Heart left ventricle (tissue), 16 donors: ENCODE data around the gene DFFB. TPM values are rescaled to one million over a fixed set of nuclear protein-coding genes. Genes with fewer than 3 reads are reported as not detected.

ENCODE experiments used
- ATAC-seq, 4 donors: fragments of 200-7000 bp; cut with Tn5 transposase; one replicate each; pipeline ENCODE4 v1.9.1; 2020 to 2022; ENCODE audit warnings: moderate library complexity in 4 of 4, mild to moderate bottlenecking in 3 of 4, moderate number of reproducible peaks in 1 of 4
- DNase-seq, 5 donors: peaks; one replicate each; pipeline ENCODE4 v3.0.0-alpha.2; 2020
- H3K27ac ChIP-seq, 12 donors: fragments of 200-600 bp; sonication (generic) in 4 of 12; one replicate each; pipeline versions ENCODE4 v1.5.0 to v1.8.0; 2016 to 2022; ENCODE audit warnings: mild to moderate bottlenecking in 2 of 12
- H3K27me3 ChIP-seq, 9 donors: fragments of 200-600 bp; sonication (generic) in 2 of 9; one replicate each; pipeline versions ENCODE4 v1.5.1 to v1.8.0; 2016 to 2022; ENCODE audit warnings: mild to moderate bottlenecking in 3 of 9
- H3K36me3 ChIP-seq, 9 donors: fragments of 200-600 bp; sonication (generic) in 2 of 9; one replicate each; pipeline versions ENCODE4 v1.5.0 to v1.8.0; 2018 to 2022; ENCODE audit warnings: mild to moderate bottlenecking in 2 of 9
- H3K4me1 ChIP-seq, 12 donors: fragments of 200-600 bp; sonication (generic) in 4 of 12; one replicate each; pipeline versions ENCODE4 v1.5.0 to v1.8.0; 2016 to 2022; ENCODE audit warnings: mild to moderate bottlenecking in 3 of 12
- H3K4me3 ChIP-seq, 12 donors: fragments of 200-600 bp; sonication (generic) in 4 of 12; one replicate each; pipeline versions ENCODE4 v1.5.0 to v1.8.0; 2017 to 2022; ENCODE audit warnings: mild to moderate bottlenecking in 9 of 12, moderate library complexity in 4 of 12
- H3K9me3 ChIP-seq, 12 donors: fragments of 200-600 bp; sonication (generic) in 4 of 12; one replicate each; pipeline versions ENCODE4 v1.5.0 to v1.8.0; 2016 to 2022; ENCODE audit warnings: mild to moderate bottlenecking in 1 of 12
- CTCF ChIP-seq, 12 donors: fragments of 200-600 bp; sonication (generic) in 4 of 12; IDR thresholded peaks; one replicate each; pipeline versions ENCODE4 v1.5.0 to v1.8.0; 2018 to 2022; ENCODE audit warnings: antibody characterized with exemption in 12 of 12, mild to moderate bottlenecking in 5 of 12
- POLR2A ChIP-seq, 2 donors: fragments of 450-650 bp; IDR thresholded peaks; one replicate each; pipeline ENCODE4 v1.6.1; 2017; ENCODE audit warnings: antibody characterized with exemption in 2 of 2, mild to moderate bottlenecking in 2 of 2, moderate library complexity in 2 of 2
- WGBS, 4 donors: extraction: QIAGEN DNeasy Blood & Tissue Kit in 2 of 4; methylation state at CpG; one replicate each; pipeline versions ENCODE4 v1.1.5 to v1.1.7; 2013 to 2018; 5-methylcytosine and 5-hydroxymethylcytosine counted together
- intact Hi-C, 10 donors: fragments of 100-400 bp; cut with DNase I; formaldehyde crosslinking; loops; one replicate each; pipeline versions ENCODE4 v1.11.1 to v1.14.2; 2022
- polyA plus RNA-seq, 2 donors: library from polyadenylated mRNA; stranded (reverse); fragments of 200-250 nt; gene quantifications; one replicate each; pipeline ENCODE4 v1.2.3, GENCODE V29; 2013
- total RNA-seq, 9 donors: library from RNA; depleted of rRNA in 2 of 9; stranded (reverse); fragments of >200 nt in 2 of 9; fragmentation: NEBNext Ultra II Directional in 3 of 9; extraction: Animal tissue kit (Norgen Biotek cat#: 25700) in 3 of 9; gene quantifications; one replicate each; pipeline versions ENCODE4 v1.1.0 to v1.2.4, GENCODE V29; 2016 to 2023
- donor health status: ischemic (EF 13 %, LVEDD 7.1; RV severe dilation, severe dysfunction).
- donor health status: healthy with polysubstance abuse.
- donor health status: DM: no; HTN: yes; CAD: no.
- donor health status: DM: no; HTN: no; CAD: no.
- donor health status: ischemic (EF 25% LVEDD 6.9; RV normal size, moderate dysfunction).
- donor health status: ischemic (EF 25% LVEDD 5.7; RV mildly dilated, moderate dysfunction).
- donor health status: healthy.
- donor health status: DM: yes; HTN: yes; CAD: no.
- donor health status: ischemic (EF 35%, LVEDD 5.7; RV mildly dilated, moderate dysfunction).
- donor health status: nonischemic (EF 11% LVEDD 7.7; RV severe dilation, severe dysfunction).
- donor health status: DM: yes; HTN: yes; CAD: no.
- donor health status: PGD.
- donor health status: ischemic (EF 29% LVEDD 5.4; RV normal size, mild dysfunction).
- donor health status: nonischemic (EF 23%, LVEDD 6.1; RV moderate dilation, normal function).

The DFFB gene
- total and polyA plus RNA-seq, 11 donors: 1.3 to 5.8 (median 2.6) TPM

GRCh38 chr1:3893190-3893589 lies 35.9 kb downstream of the DFFB start:
- peaks cover 0 to 45% (median 33%) of the 10 kb centered on the region in 9 donors for H3K36me3 ChIP-seq
- H3K4me3 ChIP-seq: no peak overlapping the region
- peaks cover 0 to 16% (median 9%) of the 10 kb centered on the region in 12 donors for H3K9me3 ChIP-seq
- intact Hi-C loops: no loop called here
- H3K4me1 ChIP-seq: peaks cover 0 to 31% (median 6%) of the 10 kb centered on the region in 12 donors
- no peak for ATAC-seq
- TF ChIP-seq POLR2A (IDR thresholded peaks at IDR 0.05) (no peak), CTCF (IDR thresholded peaks at IDR 0.05) (no peak)
- no peak for DNase-seq
- WGBS, 4 donors: 76 to 89% (median 83%) methylated on average over 5 of the region's 5 CpGs
- H3K27me3 ChIP-seq: no peaks in the 10 kb centered on the region
- no peak overlapping the region for H3K27ac ChIP-seq

GRCh38 chr1:3894626-3895278 lies 37.5 kb downstream of the DFFB start:
- TF ChIP-seq CTCF (IDR thresholded peaks at IDR 0.05): no peak
- ATAC-seq (no peak), DNase-seq (no peak)
- WGBS, 4 donors: 91 to 96% (median 94%) methylated on average over 17 of the region's 17 CpGs
- intact Hi-C loops: no loop called here
- H3K4me3 ChIP-seq: no peak overlapping the region
- peaks cover 0 to 29% (median 17%) of the 10 kb centered on the region in 9 donors for H3K36me3 ChIP-seq
- H3K9me3 ChIP-seq: peaks cover 0 to 28% (median 11%) of the 10 kb centered on the region in 12 donors
- no peak overlapping the region for H3K27ac ChIP-seq
- H3K27me3 ChIP-seq: no peaks in the 10 kb centered on the region
- H3K4me1 ChIP-seq: peaks cover 0 to 39% (median 13%) of the 10 kb centered on the region in 12 donors

- DNase-seq: no peak
- no peak overlapping the region for H3K4me3 ChIP-seq
- peaks cover 0 to 28% (median 11%) of the 10 kb centered on the region in 12 donors for H3K9me3 ChIP-seq
- TF ChIP-seq POLR2A (IDR thresholded peaks at IDR 0.05): no peak
- no peak for TF ChIP-seq CTCF (IDR thresholded peaks at IDR 0.05)
- peaks cover 0 to 33% (median 13%) of the 10 kb centered on the region in 12 donors for H3K4me1 ChIP-seq
- intact Hi-C loops: no loop called here
- no peak overlapping the region for H3K27ac ChIP-seq
- no peak for ATAC-seq
- 93 to 95% (median 94%) methylated on average over 13 of the region's 13 CpGs for WGBS, 4 donors
- no peaks in the 10 kb centered on the region for H3K27me3 ChIP-seq
- H3K36me3 ChIP-seq: peaks cover 0 to 23% (median 10%) of the 10 kb centered on the region in 9 donors
Measured at GRCh38 chr1:3895279-3895950, 38.1 kb downstream of the DFFB start.

GRCh38 chr1:3895951-3896325 lies 38.7 kb downstream of the DFFB start:
- intact Hi-C loops: no loop called here
- H3K9me3 ChIP-seq: peaks cover 0 to 28% (median 11%) of the 10 kb centered on the region in 12 donors
- no peaks in the 10 kb centered on the region for H3K27me3 ChIP-seq
- peaks cover 0 to 28% (median 13%) of the 10 kb centered on the region in 12 donors for H3K4me1 ChIP-seq
- TF ChIP-seq CTCF (IDR thresholded peaks at IDR 0.05) (no peak), POLR2A (IDR thresholded peaks at IDR 0.05) (no peak)
- no peak for ATAC-seq
- WGBS, 4 donors: 90 to 96% (median 95%) methylated on average over 4 of the region's 4 CpGs
- no peak for DNase-seq
- no peak overlapping the region for H3K27ac ChIP-seq
- H3K4me3 ChIP-seq: no peak overlapping the region
- H3K36me3 ChIP-seq: peaks cover 0 to 18% (median 5%) of the 10 kb centered on the region in 9 donors
